GM12878 (cell line): Measurements from ENCODE around the gene PEF1. TPM values are rescaled to one million over a fixed set of nuclear protein-coding genes. Genes with fewer than 3 reads are reported as not detected.

Experiments
- ATAC-seq: fragments of 200-7000 bp; cut with Tn5 transposase; 3 replicates; pipeline ENCODE4 v1.9.1; 2020; ENCODE audit warnings: mild to moderate bottlenecking, moderate library complexity
- BruUV-seq: library from RNA; stranded (reverse); fragments of 400-500 nt; replicated peaks from 2 replicates; lab custom pipeline; 2021; lab: Mats Ljungman, UMichigan
- CTCF ChIA-PET: fragments of 300-600 bp; sonication (Branson Sonifier 250); formaldehyde crosslinking; extraction: SDS; loops from one replicate; lab custom pipeline; 2021; ENCODE audit warnings: inconsistent platforms; lab: Yijun Ruan, JAX
- POLR2A ChIA-PET: fragments of 350-600 bp; formaldehyde crosslinking; extraction: SDS; loops from one replicate; lab custom pipeline; 2021; ENCODE audit warnings: inconsistent platforms; lab: Charles Lee
- RAD21 ChIA-PET: fragments of 300-600 bp; sonication (Branson Sonifier 250); formaldehyde crosslinking; loops from one replicate; lab custom pipeline; 2023; ENCODE audit warnings: antibody characterized with exemption; ENCODE audit not compliant: unreplicated experiment; lab: Charles Lee
- SMC1A ChIA-PET: fragments of 300-600 bp; sonication (Branson Sonifier 250); formaldehyde crosslinking; loops from one replicate; lab custom pipeline; 2023; ENCODE audit not compliant: unreplicated experiment, uncharacterized antibody; lab: Charles Lee
- DNase-seq: peaks from one replicate; pipeline ENCODE4 v3.0.0-alpha.2; 2011; ENCODE audit warnings: low read depth, low spot score
- FAIRE-seq: peaks from 3 replicates; lab custom pipeline; 2011; peaks lifted over from hg19 to GRCh38; lab: Jason Lieb, UNC
- H2AFZ ChIP-seq: 2 replicates; pipeline ENCODE4 v1.6.0; 2011; ENCODE audit warnings: low read depth, low read length, control low read depth; ENCODE audit not compliant: control insufficient read depth
- H3K27ac ChIP-seq: 2 replicates; pipeline ENCODE4 v1.5.1; 2011; ENCODE audit warnings: control low read depth; ENCODE audit not compliant: control insufficient read depth, insufficient read depth
- H3K27me3 ChIP-seq, 2 experiments: replicated peaks in 1 of 2; 2 replicates each; pipeline versions ENCODE4 v1.6.0 to v1.6.1; 2011; ENCODE audit warnings: low read length in 1 of 2; ENCODE audit not compliant: control insufficient read depth in 2 of 2, insufficient read depth in 2 of 2
- H3K36me3 ChIP-seq, 2 experiments: 2 replicates each; pipeline ENCODE4 v1.5.1; 2011; ENCODE audit warnings: low read length in 1 of 2; ENCODE audit not compliant: control insufficient read depth in 2 of 2, insufficient read depth in 2 of 2
- H3K4me1 ChIP-seq: 2 replicates; pipeline ENCODE4 v1.6.1; 2011; ENCODE audit warnings: mild to moderate bottlenecking, low read length, moderate library complexity, mixed read lengths; ENCODE audit not compliant: control insufficient read depth, insufficient read depth
- H3K4me2 ChIP-seq: 2 replicates; pipeline ENCODE4 v1.6.0; 2011; ENCODE audit warnings: control low read depth; ENCODE audit not compliant: control insufficient read depth, insufficient read depth
- H3K4me3 ChIP-seq: fragments of 200-600 bp; sonication (generic); 2 replicates; pipeline ENCODE4 v1.5.1; 2016
- H3K79me2 ChIP-seq: 2 replicates; pipeline ENCODE4 v1.6.0; 2011; ENCODE audit warnings: low read length; ENCODE audit not compliant: control insufficient read depth, insufficient read depth
- H3K9ac ChIP-seq: 2 replicates; pipeline ENCODE4 v1.8.0; 2011; ENCODE audit warnings: low read length, control low read depth, mixed read lengths; ENCODE audit not compliant: control insufficient read depth, insufficient read depth
- H3K9me3 ChIP-seq: replicated peaks from 3 replicates; pipeline ENCODE4 v1.5.1; 2011; ENCODE audit warnings: mild to moderate bottlenecking, low read length; ENCODE audit not compliant: control insufficient read depth, insufficient read depth
- H4K20me1 ChIP-seq: 2 replicates; pipeline ENCODE4 v1.6.0; 2011; ENCODE audit not compliant: control insufficient read depth, insufficient read depth
- BACH1 ChIP-seq: fragments of 450-650 bp; IDR thresholded peaks from 2 replicates; pipeline ENCODE4 v1.6.1; 2017; ENCODE audit warnings: mild to moderate bottlenecking, borderline replicate concordance
- BCL11A ChIP-seq: IDR thresholded peaks from 2 replicates; pipeline ENCODE4 v1.6.1; 2011; ENCODE audit warnings: low read depth, low read length
- BRCA1 ChIP-seq: IDR thresholded peaks from 2 replicates; pipeline ENCODE4 v1.6.1; 2011; ENCODE audit warnings: low read depth, low read length, improper control_type of control experiment
- CBFB ChIP-seq: IDR thresholded peaks from 2 replicates; pipeline ENCODE4 v1.6.1; 2016; ENCODE audit warnings: antibody characterized with exemption, low read depth
- CBX5 ChIP-seq: sonication (generic); IDR thresholded peaks from 2 replicates; pipeline ENCODE4 v1.6.1; 2016; ENCODE audit warnings: low read depth, moderate library complexity, mild to moderate bottlenecking, inconsistent platforms
- EED ChIP-seq: sonication (generic); IDR thresholded peaks from 2 replicates; pipeline ENCODE4 v1.6.1; 2016; ENCODE audit warnings: antibody characterized with exemption, low read depth
- ELK1 ChIP-seq: IDR thresholded peaks from 2 replicates; pipeline ENCODE4 v1.6.1; 2012; ENCODE audit warnings: low read depth, low read length, improper control_type of control experiment
- KDM1A ChIP-seq: fragments of 200-600 bp; sonication (generic); IDR thresholded peaks from 2 replicates; pipeline ENCODE4 v1.6.1; 2016; ENCODE audit warnings: borderline replicate concordance
- MYB ChIP-seq: fragments of 150-350 bp; IDR thresholded peaks from 2 replicates; pipeline ENCODE4 v1.6.1; 2014; ENCODE audit warnings: mild to moderate bottlenecking, low read depth, low read length, borderline replicate concordance
- NBN ChIP-seq: fragments of 450-650 bp; IDR thresholded peaks from 2 replicates; pipeline ENCODE4 v1.6.1; 2016
- RAD21 ChIP-seq: IDR thresholded peaks from 2 replicates; pipeline ENCODE4 v1.6.1; 2011; ENCODE audit warnings: mild to moderate bottlenecking, low read depth, low read length, moderate library complexity; ENCODE audit not compliant: insufficient read depth
- SMAD1 ChIP-seq: fragments of 450-650 bp; IDR thresholded peaks from 2 replicates; pipeline ENCODE4 v1.6.1; 2018; ENCODE audit warnings: mild to moderate bottlenecking, low read depth; ENCODE audit not compliant: partially characterized antibody
- ZNF24 ChIP-seq: fragments of 450-650 bp; IDR thresholded peaks from 2 replicates; pipeline ENCODE4 v1.6.1; 2017; ENCODE audit warnings: antibody characterized with exemption, mild to moderate bottlenecking
- WGBS: methylation state at CpG from one replicate; pipeline ENCODE4 v1.1.6; 2016; ENCODE audit warnings: low lambda C conversion rate; ENCODE audit not compliant: insufficient replicate concordance, insufficient coverage; ENCODE audit errors: missing lambda C conversion rate; 5-methylcytosine and 5-hydroxymethylcytosine counted together
- in situ Hi-C: fragments of 300-500 bp; cut with MboI; formaldehyde crosslinking; loops from 9 replicates; pipeline ENCODE4 v1.14.3; 2018; ENCODE audit warnings: mixed read lengths
- intact Hi-C: fragments of 100-400 bp; cut with micrococcal nuclease; formaldehyde crosslinking; loops from one replicate; pipeline ENCODE4 v1.14.2; 2022; ENCODE audit not compliant: unreplicated experiment
- polyA plus RNA-seq, 11 experiments: library from polyadenylated mRNA; depleted of rRNA in 4 of 11; unstranded in 6 of 11; stranded (reverse) in 5 of 11; fragments of >200 nt; fragmentation: Nextera tagmentation in 4 of 11; fragmentation: Illumina TruSeq in 1 of 11; extraction: Ambion mirVana in 4 of 11; extraction: Trizol in 1 of 11; gene quantifications; 1 replicate in 1 of 11; 2 replicates in 10 of 11; pipeline versions ENCODE4 v1.2.1 to v1.2.3, GENCODE V29; 2011 to 2016; ENCODE audit warnings: inconsistent platforms in 2 of 11, missing spikeins in 2 of 11, low read depth in 1 of 11
- total RNA-seq, 4 experiments: library from RNA; depleted of rRNA in 3 of 4; stranded (reverse); fragments of >200 nt in 3 of 4; fragmentation: Illumina TruSeq in 1 of 4; extraction: Trizol in 1 of 4; gene quantifications; 2 replicates each; pipeline versions ENCODE4 v1.2.1 to v1.2.3, GENCODE V29; 2013 to 2021
- TF ChIP-seq, protein P1 (sequence below): IDR thresholded peaks from 2 replicates; pipeline ENCODE4 v1.6.1; 2011; ENCODE audit warnings: borderline replicate concordance, low read depth, mild to moderate bottlenecking, moderate library complexity, low read length; ENCODE audit not compliant: insufficient read depth, poor library complexity, severe bottlenecking

The PEF1 gene
- total and polyA plus RNA-seq, 10 of the 15 experiments (the other 5 are each of a cell fraction or from before 2014, with no cell fraction given) = 27.1 to 107 (median 79.0) TPM

- TF ChIP-seq, protein P1, sequence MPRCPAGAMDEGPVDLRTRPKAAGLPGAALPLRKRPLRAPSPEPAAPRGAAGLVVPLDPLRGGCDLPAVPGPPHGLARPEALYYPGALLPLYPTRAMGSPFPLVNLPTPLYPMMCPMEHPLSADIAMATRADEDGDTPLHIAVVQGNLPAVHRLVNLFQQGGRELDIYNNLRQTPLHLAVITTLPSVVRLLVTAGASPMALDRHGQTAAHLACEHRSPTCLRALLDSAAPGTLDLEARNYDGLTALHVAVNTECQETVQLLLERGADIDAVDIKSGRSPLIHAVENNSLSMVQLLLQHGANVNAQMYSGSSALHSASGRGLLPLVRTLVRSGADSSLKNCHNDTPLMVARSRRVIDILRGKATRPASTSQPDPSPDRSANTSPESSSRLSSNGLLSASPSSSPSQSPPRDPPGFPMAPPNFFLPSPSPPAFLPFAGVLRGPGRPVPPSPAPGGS = no peak
- TF ChIP-seq BCL11A (no peak), SMAD1 (no peak), ELK1 (no peak)
- TF ChIP-seq, all 136 proteins: peak for 0
These were observed 62.6 kb downstream of the PEF1 start (continued) for GRCh38 chr1:31581821-31582810.

GRCh38 chr1:31580891-31581603, 63.6 kb downstream of the PEF1 start:
- ATAC-seq (no peak), FAIRE-seq (no peak), DNase-seq (no peak)
- Histone ChIP-seq H2AFZ (no peak overlapping the region), H3K9me3 (no peaks in the 10 kb centered on the region), H3K9ac (no peak overlapping the region), H3K4me1 (no peaks in the 10 kb centered on the region), H3K36me3 (no peaks in the 10 kb centered on the region), H4K20me1 (no peaks in the 10 kb centered on the region), H3K4me3 (no peak overlapping the region), H3K27me3 (peaks cover 0 to 3% of the 10 kb centered on the region in 2 experiments; a peak in 2 of 4 replicates), H3K79me2 (no peaks in the 10 kb centered on the region), H3K27ac (no peak overlapping the region), H3K4me2 (no peak overlapping the region)
- in situ Hi-C loops = no loop called here
- intact Hi-C loops = no loop called here
- SMC1A ChIA-PET = interaction anchor here (0.7 to 1.3 kb wide), 3 partner anchors 16 to 186 kb away, joined by 3 read pairs; no protein-coding TSS in a partner anchor
- CTCF ChIA-PET = interaction anchor here (0.8 to 1.4 kb wide), 4 partner anchors 10 to 208 kb away, joined by 3 to 6 read pairs (median 4); no protein-coding TSS in a partner anchor
- BruUV-seq = no TSS peak
- 15% methylated on average over 15 of the region's 15 CpGs for WGBS
- RAD21 ChIA-PET = no interaction called here
- POLR2A ChIA-PET = no interaction called here
- TF ChIP-seq BRCA1 = no peak
- no peak for TF ChIP-seq ZNF24
- no peak for TF ChIP-seq CBFB
- TF ChIP-seq NBN = no peak
- no peak for TF ChIP-seq BACH1
- no peak for TF ChIP-seq CBX5
- no peak for TF ChIP-seq KDM1A
- no peak for TF ChIP-seq EED
- TF ChIP-seq RAD21 = no peak
- TF ChIP-seq MYB = no peak
- no peak for TF ChIP-seq ELK1
